ENCODE results near the gene TM9SF2. TPM values are rescaled to one million over a fixed set of nuclear protein-coding genes. Genes with fewer than 3 reads are reported as not detected.
"Not testable (repeated sequence)": the region's sequence is repeated elsewhere in the genome, so short reads cannot be mapped to it uniquely, and the experiment has no call there.

TM9SF2 gene
- total RNA-seq, 1 donor = 172 TPM

DNA sequence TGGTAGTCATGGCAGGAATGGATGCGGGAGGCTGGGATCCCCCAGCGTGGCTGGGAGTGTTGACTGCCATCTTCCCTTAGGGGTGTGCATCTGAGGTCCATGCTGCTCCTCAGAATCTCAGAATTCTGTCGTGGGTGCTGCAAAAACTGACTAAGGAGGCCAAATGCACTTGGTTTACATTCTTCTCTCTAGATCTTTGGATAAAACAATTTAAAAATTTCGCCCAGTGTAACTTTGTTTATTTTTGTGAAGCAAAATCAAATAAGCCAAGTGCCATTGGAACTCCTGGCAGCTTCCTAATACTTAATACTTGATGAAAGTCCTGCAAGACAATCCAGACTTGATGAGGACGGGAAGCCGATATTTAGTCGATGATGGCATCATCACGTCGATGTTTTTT, 27.8 kb upstream of the TM9SF2 start:
- H3K4me3 ChIP-seq (ENCODE audit: low read depth, low read length) = no peak overlapping the region
- DNase-seq (ENCODE audit: low read depth) = no peak
- TF ChIP-seq, protein P1, sequence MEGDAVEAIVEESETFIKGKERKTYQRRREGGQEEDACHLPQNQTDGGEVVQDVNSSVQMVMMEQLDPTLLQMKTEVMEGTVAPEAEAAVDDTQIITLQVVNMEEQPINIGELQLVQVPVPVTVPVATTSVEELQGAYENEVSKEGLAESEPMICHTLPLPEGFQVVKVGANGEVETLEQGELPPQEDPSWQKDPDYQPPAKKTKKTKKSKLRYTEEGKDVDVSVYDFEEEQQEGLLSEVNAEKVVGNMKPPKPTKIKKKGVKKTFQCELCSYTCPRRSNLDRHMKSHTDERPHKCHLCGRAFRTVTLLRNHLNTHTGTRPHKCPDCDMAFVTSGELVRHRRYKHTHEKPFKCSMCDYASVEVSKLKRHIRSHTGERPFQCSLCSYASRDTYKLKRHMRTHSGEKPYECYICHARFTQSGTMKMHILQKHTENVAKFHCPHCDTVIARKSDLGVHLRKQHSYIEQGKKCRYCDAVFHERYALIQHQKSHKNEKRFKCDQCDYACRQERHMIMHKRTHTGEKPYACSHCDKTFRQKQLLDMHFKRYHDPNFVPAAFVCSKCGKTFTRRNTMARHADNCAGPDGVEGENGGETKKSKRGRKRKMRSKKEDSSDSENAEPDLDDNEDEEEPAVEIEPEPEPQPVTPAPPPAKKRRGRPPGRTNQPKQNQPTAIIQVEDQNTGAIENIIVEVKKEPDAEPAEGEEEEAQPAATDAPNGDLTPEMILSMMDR (IDR thresholded peaks at IDR 0.05; ENCODE audit: insufficient read depth, low read length) = no peak

- TF ChIP-seq, protein P1 (IDR thresholded peaks at IDR 0.05; ENCODE audit: insufficient read depth, low read length) = no peak
- H3K4me3 ChIP-seq (ENCODE audit: low read depth, low read length) = no peak overlapping the region
- no peak for DNase-seq (ENCODE audit: low read depth)
These were observed 24.6 kb upstream of the TM9SF2 start for GRCh38 chr13:99476648-99477047.

- no peak for DNase-seq (ENCODE audit: low read depth)
- TF ChIP-seq, protein P1 (IDR thresholded peaks at IDR 0.05; ENCODE audit: insufficient read depth, low read length) = no peak
- H3K4me3 ChIP-seq (ENCODE audit: low read depth, low read length) = no peak overlapping the region
These were observed 23.8 kb upstream of the TM9SF2 start for GRCh38 chr13:99477493-99477892.

DNA sequence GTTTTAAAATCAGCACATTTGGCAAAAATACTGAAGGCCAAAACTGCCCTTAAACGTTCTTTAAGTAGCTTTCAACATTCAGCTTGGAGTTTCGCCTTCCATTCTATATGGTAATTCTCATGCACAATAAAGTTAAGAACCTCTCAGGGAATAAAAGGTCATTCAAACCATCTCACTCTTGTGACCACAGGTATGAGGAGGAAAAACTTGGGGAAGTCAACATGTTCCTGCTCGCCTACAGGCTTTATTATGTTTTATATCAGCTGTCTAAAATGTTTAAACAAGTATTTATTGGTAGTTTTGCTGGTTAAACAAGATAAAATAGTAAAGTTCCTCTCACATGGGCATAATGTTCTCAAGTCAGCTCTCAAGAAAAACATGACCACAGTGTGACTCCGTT, 19.9 kb upstream of the TM9SF2 start:
- H3K4me3 ChIP-seq (ENCODE audit: low read depth, low read length) = no peak overlapping the region
- TF ChIP-seq, protein P1 (IDR thresholded peaks at IDR 0.05; ENCODE audit: insufficient read depth, low read length) = no peak
- DNase-seq (ENCODE audit: low read depth) = no peak

DNA sequence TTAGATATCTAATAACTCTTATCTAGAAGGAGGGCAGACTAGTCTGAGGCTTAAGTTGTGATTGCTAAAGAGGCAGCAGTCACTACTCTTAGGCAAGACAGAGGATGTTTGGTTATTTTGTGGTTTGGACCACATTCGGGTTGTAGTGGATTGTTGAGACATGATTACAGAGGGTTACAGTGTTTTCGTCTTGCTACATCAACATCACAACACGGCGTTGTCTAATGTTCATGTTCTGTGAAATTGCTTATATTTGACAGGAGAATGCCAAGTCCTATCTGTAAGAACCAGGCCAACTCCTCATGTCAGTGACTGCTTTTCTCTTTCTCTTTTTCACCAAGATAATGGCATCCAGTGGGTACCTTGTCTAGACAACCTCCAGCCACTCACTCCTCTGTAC, 16.8 kb upstream of the TM9SF2 start:
- DNase-seq (ENCODE audit: low read depth) = peak; percentile 70
- TF ChIP-seq, protein P1 (IDR thresholded peaks at IDR 0.05; ENCODE audit: insufficient read depth, low read length) = no peak
- no peak overlapping the region for H3K4me3 ChIP-seq (ENCODE audit: low read depth, low read length)

GRCh38 chr13:99486996-99487395, 14.3 kb upstream of the TM9SF2 start:
- no peak overlapping the region for H3K4me3 ChIP-seq (ENCODE audit: low read depth, low read length)
- DNase-seq (ENCODE audit: low read depth) = no peak
- TF ChIP-seq, protein P1 (IDR thresholded peaks at IDR 0.05; ENCODE audit: insufficient read depth, low read length) = no peak

DNA sequence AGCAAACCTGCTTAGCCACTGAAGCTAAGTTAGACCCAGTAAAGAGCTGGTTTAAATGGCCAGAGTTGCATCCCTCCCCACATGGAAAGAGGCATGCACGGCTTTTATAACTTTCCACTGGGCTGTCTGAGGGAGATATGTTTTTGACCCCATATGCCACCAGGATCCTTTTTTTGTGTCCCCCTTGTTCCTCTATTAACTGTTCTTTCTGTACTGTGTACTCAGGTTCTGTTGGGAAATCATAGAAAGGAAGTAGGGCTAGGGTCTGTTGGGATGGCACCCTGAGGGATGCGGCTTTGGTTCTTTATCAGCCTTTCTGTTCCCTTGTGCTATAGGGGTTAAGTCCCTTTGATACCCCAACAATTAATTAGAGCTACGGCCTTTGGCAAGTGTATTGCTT, 12.2 kb upstream of the TM9SF2 start:
- no peak overlapping the region for H3K4me3 ChIP-seq (ENCODE audit: low read depth, low read length)
- TF ChIP-seq, protein P1 (IDR thresholded peaks at IDR 0.05; ENCODE audit: insufficient read depth, low read length) = no peak
- DNase-seq (ENCODE audit: low read depth) = no peak

DNA sequence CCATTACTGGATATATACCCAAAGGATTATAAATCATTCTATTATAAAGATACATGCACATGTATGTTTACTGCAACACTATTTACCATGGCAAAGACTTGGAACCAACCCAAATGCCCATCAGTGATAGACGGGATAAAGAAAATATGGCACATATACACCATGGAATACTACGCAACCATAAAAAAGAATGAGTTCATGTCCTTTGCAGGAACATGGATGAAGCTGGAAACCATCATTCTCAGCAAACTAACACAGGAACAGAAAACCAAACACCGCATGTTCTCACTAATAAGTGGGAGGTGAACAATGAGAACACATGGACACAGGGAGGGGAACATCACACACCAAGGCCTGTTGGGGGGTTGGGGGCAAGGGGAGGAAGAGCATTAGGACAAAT, 9.5 kb upstream of the TM9SF2 start:
- DNase-seq (ENCODE audit: low read depth); H3K4me3 ChIP-seq (ENCODE audit: low read depth, low read length): not testable (repeated sequence)

Data from fibroblast of the aortic adventitia (primary cell).